ENCODE results near the gene CCDC191.

GRCh38 chr3:113968986-113969385, 87.3 kb downstream of the CCDC191 start:
- TF ChIP-seq CTCF (IDR thresholded peaks at IDR 0.05) (no peak), POLR2AphosphoS5 (IDR thresholded peaks at IDR 0.05) (peak in 1 of 2 donors; percentile 16)

Data from esophagus muscularis mucosa (tissue), 3 donors.